KMS-11 (cell line): Measurements from ENCODE around the gene CABCOCO1.

Experiments used
- H2AFZ ChIP-seq: fragments of 200-600 bp; sonication (generic); 2 replicates; pipeline ENCODE4 v1.6.1; 2016; ENCODE audit warnings: antibody characterized with exemption, mixed run types, low read depth
- H3K27ac ChIP-seq: fragments of 200-600 bp; sonication (generic); 2 replicates; pipeline ENCODE4 v1.6.1; 2016; ENCODE audit warnings: mild to moderate bottlenecking, mixed run types
- H3K27me3 ChIP-seq: fragments of 200-600 bp; sonication (generic); 2 replicates; pipeline ENCODE4 v1.6.1; 2017; ENCODE audit warnings: mild to moderate bottlenecking, low read depth, mixed run types, moderate library complexity; ENCODE audit not compliant: insufficient read depth
- H3K36me3 ChIP-seq: fragments of 200-600 bp; sonication (generic); 2 replicates; pipeline ENCODE4 v1.6.1; 2017; ENCODE audit warnings: mild to moderate bottlenecking, mixed run types; ENCODE audit not compliant: insufficient read depth
- H3K4me1 ChIP-seq: fragments of 200-600 bp; sonication (generic); 2 replicates; pipeline ENCODE4 v1.6.1; 2016; ENCODE audit warnings: mild to moderate bottlenecking, low read depth, mixed run types; ENCODE audit not compliant: poor library complexity, severe bottlenecking
- H3K4me2 ChIP-seq: fragments of 200-600 bp; sonication (generic); 2 replicates; pipeline ENCODE4 v1.7.0; 2016; ENCODE audit warnings: mild to moderate bottlenecking, mixed run types
- H3K4me3 ChIP-seq: fragments of 200-600 bp; sonication (generic); IDR thresholded peaks from 2 replicates; pipeline ENCODE4 v1.6.1; 2017; ENCODE audit warnings: low read depth, low read length, mixed read lengths; ENCODE audit not compliant: insufficient read depth
- H3K79me2 ChIP-seq: fragments of 200-600 bp; sonication (generic); 2 replicates; pipeline ENCODE4 v1.6.1; 2016; ENCODE audit warnings: low read depth, mixed run types; ENCODE audit not compliant: insufficient read depth
- H3K9ac ChIP-seq: fragments of 200-600 bp; sonication (generic); 2 replicates; pipeline ENCODE4 v1.6.1; 2016; ENCODE audit warnings: mild to moderate bottlenecking, mixed run types
- H4K20me1 ChIP-seq: fragments of 200-600 bp; sonication (generic); 2 replicates; pipeline ENCODE4 v1.6.1; 2016; ENCODE audit warnings: mild to moderate bottlenecking, mixed run types; ENCODE audit not compliant: insufficient read depth
- CTCF ChIP-seq: fragments of 200-600 bp; sonication (generic); conservative IDR thresholded peaks from 2 replicates; pipeline ENCODE4 v1.6.1; 2017; ENCODE audit warnings: low read depth, mild to moderate bottlenecking, antibody characterized with exemption, low read length, moderate library complexity, mixed read lengths

Gene CABCOCO1

GRCh38 chr10:61655335-61655851, 7.3 kb upstream of the CABCOCO1 start:
- H3K9ac ChIP-seq = no peak overlapping the region
- H2AFZ ChIP-seq = no peak overlapping the region
- no peaks in the 10 kb centered on the region for H3K79me2 ChIP-seq
- H3K27me3 ChIP-seq = no peaks in the 10 kb centered on the region
- H3K27ac ChIP-seq = no peak overlapping the region
- H3K4me2 ChIP-seq = no peak overlapping the region
- no peaks in the 10 kb centered on the region for H4K20me1 ChIP-seq
- no peaks in the 10 kb centered on the region for H3K36me3 ChIP-seq
- TF ChIP-seq CTCF = no peak
- peaks cover 7% of the 10 kb centered on the region for H3K4me1 ChIP-seq
- H3K4me3 ChIP-seq = no peak overlapping the region

GRCh38 chr10:61663466-61663865, 737 bp downstream of the CABCOCO1 start:
- H4K20me1 ChIP-seq = no peaks in the 10 kb centered on the region
- H3K4me2 ChIP-seq = no peak overlapping the region
- no peaks in the 10 kb centered on the region for H3K4me1 ChIP-seq
- no peaks in the 10 kb centered on the region for H3K36me3 ChIP-seq
- TF ChIP-seq CTCF = no peak
- no peaks in the 10 kb centered on the region for H3K27me3 ChIP-seq
- no peak overlapping the region for H3K9ac ChIP-seq
- H3K4me3 ChIP-seq = no peak overlapping the region
- H3K79me2 ChIP-seq = no peaks in the 10 kb centered on the region
- no peak overlapping the region for H3K27ac ChIP-seq
- H2AFZ ChIP-seq = no peak overlapping the region

- H3K36me3 ChIP-seq = no peaks in the 10 kb centered on the region
Measured at GRCh38 chr10:61664985-61665384, 2.3 kb downstream of the CABCOCO1 start.

GRCh38 chr10:61669161-61669725, 6.5 kb downstream of the CABCOCO1 start:
- Histone ChIP-seq H3K27me3 (no peaks in the 10 kb centered on the region), H3K27ac (no peak overlapping the region), H3K36me3 (no peaks in the 10 kb centered on the region), H2AFZ (no peak overlapping the region), H3K79me2 (no peaks in the 10 kb centered on the region), H4K20me1 (no peaks in the 10 kb centered on the region), H3K9ac (no peak overlapping the region), H3K4me1 (no peaks in the 10 kb centered on the region), H3K4me3 (no peak overlapping the region), H3K4me2 (no peak overlapping the region)
- TF ChIP-seq CTCF = no peak

More at GRCh38 chr10:61664985-61665384, 2.3 kb downstream of the CABCOCO1 start:
- Histone ChIP-seq H2AFZ (no peak overlapping the region), H3K79me2 (no peaks in the 10 kb centered on the region), H3K27me3 (no peaks in the 10 kb centered on the region), H3K27ac (no peak overlapping the region), H3K4me2 (no peak overlapping the region), H4K20me1 (no peaks in the 10 kb centered on the region), H3K9ac (no peak overlapping the region), H3K4me1 (no peaks in the 10 kb centered on the region), H3K4me3 (no peak overlapping the region)
- TF ChIP-seq CTCF = no peak
